Testis (tissue), 2 donors: ENCODE measurements around the gene CCSER2.
"Not testable (repeated sequence)": the region's sequence is repeated elsewhere in the genome, so short reads cannot be mapped to it uniquely, and the experiment has no call there.

ENCODE experiments used
- POLR2A ChIP-seq: fragments of 450-650 bp; IDR thresholded peaks from one replicate; pipeline ENCODE4 v1.6.1; 2017; ENCODE audit warnings: antibody characterized with exemption, mild to moderate bottlenecking, moderate library complexity
- TF ChIP-seq, protein P1 (sequence below), 3 experiments: fragments of 450-650 bp in 2 of 3; fragments of 200-600 bp in 1 of 3; sonication (generic) in 1 of 3; IDR thresholded peaks; one replicate each; pipeline ENCODE4 v1.5.1; 2016 to 2019; ENCODE audit warnings: antibody characterized with exemption in 3 of 3, mild to moderate bottlenecking in 2 of 3, moderate library complexity in 1 of 3

DNA sequence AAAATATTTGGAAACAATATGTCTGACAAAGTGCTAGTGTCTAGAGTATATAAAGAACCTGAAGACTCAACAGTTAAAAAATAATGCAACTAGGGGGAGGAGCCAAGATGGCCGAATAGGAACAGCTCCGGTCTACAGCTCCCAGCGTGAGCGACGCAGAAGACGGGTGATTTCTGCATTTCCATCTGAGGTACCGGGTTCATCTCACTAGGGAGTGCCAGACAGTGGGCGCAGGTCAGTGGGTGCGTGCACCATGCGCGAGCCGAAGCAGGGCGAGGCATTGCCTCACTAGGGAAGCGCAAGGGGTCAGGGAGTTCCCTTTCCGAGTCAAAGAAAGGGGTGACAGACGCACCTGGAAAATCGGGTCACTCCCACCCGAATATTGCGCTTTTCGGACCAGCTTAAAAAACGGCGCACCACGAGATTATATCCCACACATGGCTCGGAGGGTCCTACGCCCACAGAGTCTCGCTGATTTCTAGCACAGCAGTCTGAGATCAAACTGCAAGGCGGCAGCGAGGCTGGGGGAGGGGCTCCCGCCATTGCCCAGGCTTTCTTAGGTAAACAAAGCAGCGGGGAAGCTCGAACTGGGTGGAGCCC is 48.4 kb upstream of the CCSER2 start:
- not testable (repeated sequence) for TF ChIP-seq POLR2A
- TF ChIP-seq, protein P1, sequence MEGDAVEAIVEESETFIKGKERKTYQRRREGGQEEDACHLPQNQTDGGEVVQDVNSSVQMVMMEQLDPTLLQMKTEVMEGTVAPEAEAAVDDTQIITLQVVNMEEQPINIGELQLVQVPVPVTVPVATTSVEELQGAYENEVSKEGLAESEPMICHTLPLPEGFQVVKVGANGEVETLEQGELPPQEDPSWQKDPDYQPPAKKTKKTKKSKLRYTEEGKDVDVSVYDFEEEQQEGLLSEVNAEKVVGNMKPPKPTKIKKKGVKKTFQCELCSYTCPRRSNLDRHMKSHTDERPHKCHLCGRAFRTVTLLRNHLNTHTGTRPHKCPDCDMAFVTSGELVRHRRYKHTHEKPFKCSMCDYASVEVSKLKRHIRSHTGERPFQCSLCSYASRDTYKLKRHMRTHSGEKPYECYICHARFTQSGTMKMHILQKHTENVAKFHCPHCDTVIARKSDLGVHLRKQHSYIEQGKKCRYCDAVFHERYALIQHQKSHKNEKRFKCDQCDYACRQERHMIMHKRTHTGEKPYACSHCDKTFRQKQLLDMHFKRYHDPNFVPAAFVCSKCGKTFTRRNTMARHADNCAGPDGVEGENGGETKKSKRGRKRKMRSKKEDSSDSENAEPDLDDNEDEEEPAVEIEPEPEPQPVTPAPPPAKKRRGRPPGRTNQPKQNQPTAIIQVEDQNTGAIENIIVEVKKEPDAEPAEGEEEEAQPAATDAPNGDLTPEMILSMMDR (IDR thresholded peaks at IDR 0.05), result not testable (repeated sequence)
